HG03521 (cell line): ENCODE measurements around the gene GPR152.

Experiments used
- ATAC-seq: cut with Tn5 transposase; IDR thresholded peaks from one replicate; pipeline ENCODE4 v1.9.1; 2021; ENCODE audit warnings: mild to moderate bottlenecking, moderate library complexity; ENCODE audit not compliant: unreplicated experiment

Gene GPR152

DNA sequence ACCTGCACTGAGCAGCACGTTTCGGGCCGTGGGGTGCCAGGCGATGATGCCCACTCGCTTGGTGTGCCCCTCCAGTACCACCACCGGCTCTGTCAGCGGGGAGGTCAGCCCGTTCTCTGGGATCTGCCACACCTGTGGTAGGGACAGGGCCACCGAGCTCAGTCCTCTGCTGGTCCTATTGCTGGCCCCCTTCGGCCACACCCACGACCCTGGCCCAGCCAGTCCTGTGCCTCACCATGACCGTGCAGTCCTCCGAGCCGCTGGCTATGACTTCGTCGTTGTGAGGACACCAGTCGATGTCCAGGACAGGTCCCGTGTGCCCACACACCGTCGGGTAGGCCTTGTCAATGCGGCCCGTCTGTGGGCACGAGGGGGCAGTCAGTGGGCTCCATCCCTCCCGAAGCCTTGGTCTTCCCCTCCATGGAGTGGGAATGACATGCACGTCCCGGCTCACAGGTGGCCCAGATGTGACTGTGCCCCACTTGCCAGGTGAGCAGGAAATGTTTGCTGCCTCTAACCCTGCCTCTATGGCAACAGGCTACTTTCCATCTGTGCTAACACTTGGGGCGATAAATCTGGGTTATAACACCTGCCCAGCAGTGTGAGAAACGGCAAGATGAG is 10.7 kb downstream of the GPR152 start:
- no peak for ATAC-seq

- ATAC-seq = no peak
Measured at GRCh38 chr11:67441098-67441563, 11.4 kb downstream of the GPR152 start.

GRCh38 chr11:67440229-67441097 is 12.1 kb downstream of the GPR152 start:
- no peak for ATAC-seq

DNA sequence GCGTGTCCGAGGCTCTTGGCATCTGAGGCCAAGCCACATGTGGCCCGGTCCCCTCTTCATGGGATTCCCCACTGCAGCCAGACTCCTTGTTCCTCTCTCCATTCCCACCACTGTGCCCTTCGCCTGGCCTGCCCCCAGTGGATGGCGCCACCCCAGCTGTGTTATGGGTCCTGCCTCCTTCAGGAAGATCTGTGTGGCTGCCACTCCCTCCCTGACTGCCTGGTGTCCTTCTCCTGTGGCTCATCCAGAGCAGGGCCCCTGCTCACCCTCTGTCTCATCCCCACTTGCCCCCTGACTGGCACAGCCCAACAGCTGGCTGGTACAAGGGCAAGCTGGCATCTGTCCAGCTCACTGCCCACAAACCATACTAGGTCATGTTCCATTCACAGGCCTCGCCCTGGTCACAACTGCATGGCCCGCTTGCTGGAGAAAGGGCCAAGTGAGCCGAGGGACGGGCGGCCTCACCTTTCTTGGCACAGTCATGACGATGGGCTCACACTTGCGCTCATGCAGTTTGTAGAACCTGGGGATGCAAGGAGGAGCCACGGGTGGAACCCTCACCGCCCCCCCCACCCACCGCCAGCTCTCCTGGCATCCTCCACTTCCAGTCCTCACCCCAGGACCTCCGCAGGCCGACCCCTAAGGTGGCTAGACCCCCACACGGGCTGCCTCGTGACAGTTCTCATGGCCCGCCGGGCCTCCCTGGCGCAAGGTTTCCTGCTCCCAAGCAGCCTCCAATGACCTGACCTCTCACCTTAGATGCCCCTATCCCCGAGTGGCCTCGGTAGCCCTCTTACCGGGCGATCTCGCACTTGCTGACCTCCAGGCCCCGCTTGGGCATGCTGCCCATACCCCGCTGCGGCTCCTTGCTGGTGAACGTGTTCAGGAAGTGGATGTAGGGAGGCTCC is 13.0 kb downstream of the GPR152 start:
- no peak for ATAC-seq

- no peak for ATAC-seq
Measured at GRCh38 chr11:67438158-67438902, 14.2 kb downstream of the GPR152 start.

- ATAC-seq = no peak
Measured at GRCh38 chr11:67437809-67438157, 14.7 kb downstream of the GPR152 start.

DNA sequence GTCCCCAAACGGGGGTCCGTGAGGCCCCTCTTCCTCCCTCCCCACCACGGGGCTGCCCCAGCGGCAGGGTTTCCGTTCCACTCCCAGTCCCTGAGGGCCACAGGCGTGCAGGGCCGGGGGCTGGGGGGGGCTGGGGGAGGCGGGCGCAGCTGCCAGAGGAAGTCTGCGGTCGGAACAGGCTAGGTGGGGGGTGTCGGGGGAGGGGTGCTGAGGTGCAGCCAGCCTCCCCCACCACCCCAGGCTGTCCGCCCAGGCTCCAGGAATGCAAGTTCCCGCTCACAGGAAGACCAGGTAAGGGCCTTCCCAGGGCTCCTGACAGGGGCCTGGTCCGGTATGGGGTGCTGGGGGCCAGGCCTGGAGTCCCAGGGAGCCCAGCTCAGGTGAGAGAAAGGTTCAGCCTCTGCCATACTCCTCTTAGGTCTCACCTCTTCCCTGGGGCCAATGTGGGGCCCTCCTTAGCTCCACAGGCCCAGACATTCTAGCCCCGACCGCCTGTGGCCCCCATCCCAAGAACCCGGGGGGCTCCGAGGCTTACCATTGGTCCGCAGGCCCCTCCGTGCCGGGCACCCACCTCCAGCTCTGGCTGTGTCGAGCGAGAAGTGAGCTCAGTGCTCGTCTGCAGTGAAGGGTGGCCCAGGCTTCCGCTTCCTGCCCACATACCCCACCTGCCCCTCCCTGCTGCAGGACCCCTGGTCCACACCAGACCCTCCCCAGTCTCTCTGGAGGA is 15.3 kb downstream of the GPR152 start, which contains the start of gene PTPRCAP:
TSS of gene PTPRCAP (minus strand) at position 601 of the 727 bp plus-strand sequence. CDS start at position 538, 63 bp downstream.
- no peak for ATAC-seq

GRCh38 chr11:67436459-67437081 is 16.0 kb downstream of the GPR152 start:
- no peak for ATAC-seq

DNA sequence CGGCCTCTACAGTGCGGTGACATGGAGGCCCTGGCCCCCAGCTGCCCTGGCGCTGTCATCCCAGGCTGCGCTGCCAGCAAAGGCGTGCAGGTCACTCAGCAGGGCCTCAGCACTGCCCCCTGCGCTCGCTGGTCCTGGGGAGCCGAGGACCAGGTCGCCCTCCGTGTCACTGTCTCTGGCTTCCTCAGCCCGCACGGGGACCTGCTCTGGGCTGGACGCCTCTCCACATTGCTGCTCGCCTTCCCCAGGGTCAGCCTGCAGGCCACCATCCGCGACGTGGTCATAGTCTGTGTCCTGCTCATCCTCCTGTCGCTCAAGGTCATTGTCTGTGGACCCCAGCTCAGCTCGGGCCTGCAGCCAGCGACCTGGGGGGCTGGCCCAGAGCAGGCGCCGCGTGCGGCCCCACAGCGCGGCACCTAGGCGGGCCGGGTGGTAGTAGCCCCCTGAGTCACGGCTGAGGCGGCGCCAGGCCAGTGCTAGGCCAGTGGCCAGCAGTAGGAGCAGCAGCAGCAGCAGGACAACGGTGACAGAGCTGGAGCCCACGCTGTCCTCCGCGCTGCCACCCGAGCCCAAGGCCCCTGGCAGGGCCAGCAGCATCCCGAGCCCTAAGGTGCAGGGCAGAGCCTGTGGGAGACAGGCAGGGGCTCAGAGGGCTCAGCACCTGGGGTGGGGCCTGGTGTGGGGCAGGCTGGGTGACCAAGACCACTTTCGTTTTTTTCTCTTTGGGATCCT is 16.6 kb downstream of the GPR152 start:
- no peak for ATAC-seq

GRCh38 chr11:67435031-67435726 is 17.4 kb downstream of the GPR152 start:
- ATAC-seq = no peak

GRCh38 chr11:67434395-67434881 is 18.1 kb downstream of the GPR152 start:
- ATAC-seq = no peak

DNA sequence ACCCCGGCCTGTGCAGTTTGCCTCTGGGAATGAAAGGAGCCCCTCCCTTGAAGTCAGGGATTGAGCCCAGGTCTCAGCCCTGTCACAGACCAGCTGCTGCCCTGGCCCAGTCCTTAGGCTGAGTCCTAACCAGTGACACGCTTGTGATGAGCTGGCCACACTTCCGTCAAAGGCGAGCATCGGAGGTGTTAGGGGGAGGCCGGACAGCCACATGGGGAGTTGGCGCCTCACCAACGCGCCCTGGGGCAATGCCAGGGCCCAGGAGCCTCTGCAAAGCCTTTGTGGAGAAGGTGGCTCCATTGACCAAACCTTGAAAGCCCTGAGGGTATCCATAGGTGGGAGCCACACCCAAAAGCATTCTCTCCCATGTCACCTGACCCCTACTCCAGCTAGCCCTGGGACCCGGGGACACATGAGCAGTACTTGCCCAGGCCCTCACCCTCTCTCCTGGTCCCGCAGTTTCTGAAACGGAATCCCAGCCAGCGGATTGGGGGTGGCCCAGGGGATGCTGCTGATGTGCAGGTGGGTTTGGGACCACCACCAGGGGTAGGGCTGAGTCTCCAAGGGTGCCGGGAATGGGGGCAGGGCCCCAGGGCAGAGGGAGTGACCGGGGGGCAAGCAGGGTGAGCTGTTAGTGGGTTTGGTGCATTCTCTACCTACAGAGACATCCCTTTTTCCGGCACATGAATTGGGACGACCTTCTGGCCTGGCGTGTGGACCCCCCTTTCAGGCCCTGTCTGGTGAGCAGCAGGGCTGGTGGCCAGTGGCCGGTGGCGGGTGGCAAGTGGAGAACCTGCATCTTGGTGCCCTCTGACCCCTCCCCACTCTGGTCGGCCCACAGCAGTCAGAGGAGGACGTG is 18.8 kb downstream of the GPR152 start:
- no peak for ATAC-seq

GRCh38 chr11:67432655-67433349 is 19.7 kb downstream of the GPR152 start:
- ATAC-seq = no peak

GRCh38 chr11:67431346-67432249 is 20.9 kb downstream of the GPR152 start:
- no peak for ATAC-seq

GRCh38 chr11:67429722-67430121 is 22.8 kb downstream of the GPR152 start:
- ATAC-seq = no peak
